ENCODE results near the gene AHNAK.
A peak's percentile ranks its signal among the peaks of the same experiment; 100 is the strongest.

AHNAK gene

DNA sequence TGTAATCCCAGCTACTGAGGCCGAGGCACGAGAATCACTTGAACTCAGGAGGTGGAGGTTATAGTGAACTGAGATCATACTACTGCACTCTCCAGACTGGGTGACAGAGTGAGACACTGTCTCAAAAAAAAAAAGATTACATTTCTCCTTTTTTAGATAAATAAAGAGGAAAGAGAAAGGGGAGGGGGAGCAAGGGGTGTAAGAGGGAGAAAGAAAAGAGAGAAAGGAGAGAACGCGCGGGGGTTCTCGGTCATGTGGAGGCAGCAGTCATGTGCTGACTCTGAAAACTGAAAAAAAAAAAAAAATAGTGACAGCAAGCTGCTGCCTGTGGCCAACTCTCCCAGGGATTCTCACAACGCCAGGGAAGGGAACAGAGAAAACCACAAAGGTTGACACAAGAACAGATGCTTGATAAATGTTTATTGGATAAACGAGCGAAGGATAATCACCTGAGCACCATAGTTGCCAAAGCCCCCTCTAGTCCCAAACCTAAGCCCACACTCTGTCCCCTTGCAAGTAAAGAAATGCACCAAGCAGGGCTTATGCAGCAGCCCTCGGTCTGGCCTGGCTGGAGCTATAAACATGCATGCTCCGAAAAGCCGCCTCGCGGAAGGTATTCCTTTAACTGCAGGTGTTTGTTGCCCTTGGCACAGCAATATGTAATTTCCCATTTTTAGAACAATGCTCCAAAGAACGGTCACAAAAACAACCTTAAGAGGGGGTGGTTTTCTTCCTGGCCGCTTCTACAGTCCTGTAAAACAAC lies 113.3 kb downstream of the AHNAK start:
- in situ Hi-C loops (cut with MboI; ENCODE audit: low sequenced_read_pairs, unreplicated experiment): no loop called here
- no peak for DNase-seq (ENCODE audit: low spot score)
- TF ChIP-seq, protein P1, sequence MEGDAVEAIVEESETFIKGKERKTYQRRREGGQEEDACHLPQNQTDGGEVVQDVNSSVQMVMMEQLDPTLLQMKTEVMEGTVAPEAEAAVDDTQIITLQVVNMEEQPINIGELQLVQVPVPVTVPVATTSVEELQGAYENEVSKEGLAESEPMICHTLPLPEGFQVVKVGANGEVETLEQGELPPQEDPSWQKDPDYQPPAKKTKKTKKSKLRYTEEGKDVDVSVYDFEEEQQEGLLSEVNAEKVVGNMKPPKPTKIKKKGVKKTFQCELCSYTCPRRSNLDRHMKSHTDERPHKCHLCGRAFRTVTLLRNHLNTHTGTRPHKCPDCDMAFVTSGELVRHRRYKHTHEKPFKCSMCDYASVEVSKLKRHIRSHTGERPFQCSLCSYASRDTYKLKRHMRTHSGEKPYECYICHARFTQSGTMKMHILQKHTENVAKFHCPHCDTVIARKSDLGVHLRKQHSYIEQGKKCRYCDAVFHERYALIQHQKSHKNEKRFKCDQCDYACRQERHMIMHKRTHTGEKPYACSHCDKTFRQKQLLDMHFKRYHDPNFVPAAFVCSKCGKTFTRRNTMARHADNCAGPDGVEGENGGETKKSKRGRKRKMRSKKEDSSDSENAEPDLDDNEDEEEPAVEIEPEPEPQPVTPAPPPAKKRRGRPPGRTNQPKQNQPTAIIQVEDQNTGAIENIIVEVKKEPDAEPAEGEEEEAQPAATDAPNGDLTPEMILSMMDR (IDR thresholded peaks at IDR 0.05; ENCODE audit: borderline replicate concordance, control extremely low read depth, extremely low read depth, insufficient read depth, missing control alignments): no peak

DNA sequence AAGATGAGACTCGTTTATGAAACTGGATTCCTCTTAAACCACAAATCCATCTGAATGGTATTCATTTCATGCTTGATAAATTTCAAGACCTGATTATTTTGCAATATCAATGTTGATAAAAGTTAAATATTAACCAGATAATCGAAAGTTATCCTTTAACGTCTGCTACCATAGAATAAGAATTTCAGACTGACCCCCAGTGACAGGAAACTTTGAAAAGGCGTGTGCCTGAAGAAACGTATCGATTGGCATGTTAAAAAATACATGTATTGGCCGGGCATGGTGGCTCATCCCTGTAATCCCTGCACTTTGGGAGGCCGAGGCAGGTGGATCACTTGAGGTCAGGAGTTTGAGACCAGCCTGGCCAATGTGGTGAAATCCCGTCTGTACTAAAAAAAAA lies 113.9 kb downstream of the AHNAK start:
- TF ChIP-seq, protein P1 (IDR thresholded peaks at IDR 0.05; ENCODE audit: borderline replicate concordance, control extremely low read depth, extremely low read depth, insufficient read depth, missing control alignments): no peak
- no peak for DNase-seq (ENCODE audit: low spot score)
- in situ Hi-C loops (cut with MboI; ENCODE audit: low sequenced_read_pairs, unreplicated experiment): no loop called here

DNA sequence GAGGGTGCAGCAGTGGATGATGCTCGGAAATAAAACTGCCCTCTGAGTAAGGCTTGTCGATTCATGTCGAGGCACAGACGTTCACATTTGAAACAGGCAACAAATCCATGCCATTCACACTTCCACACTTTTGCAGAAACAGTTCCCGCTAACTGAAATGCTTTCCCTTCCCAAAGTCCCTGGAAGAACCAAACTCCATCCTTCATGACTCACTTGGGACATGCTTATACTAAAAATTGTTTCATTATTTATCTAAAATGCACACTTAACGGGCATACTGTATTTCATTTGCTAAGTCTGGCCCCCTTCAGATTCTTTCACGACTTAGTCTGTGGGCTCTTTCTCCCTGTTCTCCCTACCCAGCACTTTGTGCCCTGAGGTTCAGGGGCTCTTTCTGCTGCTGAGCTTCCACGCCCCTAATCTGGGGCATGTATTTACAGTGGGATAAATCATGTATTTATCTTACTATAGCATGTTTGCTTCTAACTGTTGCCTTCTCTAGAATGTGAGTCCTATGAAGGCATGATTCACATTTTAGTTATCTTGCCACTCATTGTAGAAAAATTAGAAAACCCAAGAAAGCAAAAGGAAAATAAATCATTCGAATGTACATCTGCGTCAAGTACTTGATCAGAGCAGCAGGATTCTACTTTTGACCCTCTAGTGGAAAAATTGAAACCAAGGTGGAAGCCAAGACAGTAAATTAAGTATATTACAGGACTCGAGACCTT lies 115.3 kb downstream of the AHNAK start:
- in situ Hi-C loops (cut with MboI; ENCODE audit: low sequenced_read_pairs, unreplicated experiment): no loop called here
- TF ChIP-seq, protein P1 (IDR thresholded peaks at IDR 0.05; ENCODE audit: borderline replicate concordance, control extremely low read depth, extremely low read depth, insufficient read depth, missing control alignments): no peak
- DNase-seq (ENCODE audit: low spot score): no peak

DNA sequence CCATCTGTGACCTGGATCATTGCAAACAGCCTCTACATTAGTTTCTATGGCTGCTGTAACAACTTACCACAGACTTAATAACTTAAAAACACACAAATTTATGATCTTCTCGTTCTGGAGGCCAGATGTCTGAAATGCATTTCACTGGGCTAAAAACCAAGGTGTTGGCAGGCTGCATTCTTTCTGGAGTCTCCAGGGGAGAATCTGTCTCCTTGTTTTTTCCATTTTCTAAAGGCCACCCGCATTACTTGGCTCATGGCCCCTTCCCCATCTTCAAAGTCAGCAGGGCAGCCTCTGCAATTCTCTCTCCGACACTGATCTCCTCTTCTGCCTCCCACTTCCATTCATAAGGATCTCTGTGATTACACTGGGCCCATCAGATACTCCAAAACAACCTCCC lies 116.2 kb downstream of the AHNAK start:
- DNase-seq (ENCODE audit: low spot score): no peak
- in situ Hi-C loops (cut with MboI; ENCODE audit: low sequenced_read_pairs, unreplicated experiment): no loop called here
- TF ChIP-seq, protein P1 (IDR thresholded peaks at IDR 0.05; ENCODE audit: borderline replicate concordance, control extremely low read depth, extremely low read depth, insufficient read depth, missing control alignments): no peak

- TF ChIP-seq, protein P1 (IDR thresholded peaks at IDR 0.05; ENCODE audit: borderline replicate concordance, control extremely low read depth, extremely low read depth, insufficient read depth, missing control alignments): no peak
- in situ Hi-C loops (cut with MboI; ENCODE audit: low sequenced_read_pairs, unreplicated experiment): no loop called here
- no peak for DNase-seq (ENCODE audit: low spot score)
Observed at GRCh38 chr11:62428871-62429560, 117.6 kb downstream of the AHNAK start.

DNA sequence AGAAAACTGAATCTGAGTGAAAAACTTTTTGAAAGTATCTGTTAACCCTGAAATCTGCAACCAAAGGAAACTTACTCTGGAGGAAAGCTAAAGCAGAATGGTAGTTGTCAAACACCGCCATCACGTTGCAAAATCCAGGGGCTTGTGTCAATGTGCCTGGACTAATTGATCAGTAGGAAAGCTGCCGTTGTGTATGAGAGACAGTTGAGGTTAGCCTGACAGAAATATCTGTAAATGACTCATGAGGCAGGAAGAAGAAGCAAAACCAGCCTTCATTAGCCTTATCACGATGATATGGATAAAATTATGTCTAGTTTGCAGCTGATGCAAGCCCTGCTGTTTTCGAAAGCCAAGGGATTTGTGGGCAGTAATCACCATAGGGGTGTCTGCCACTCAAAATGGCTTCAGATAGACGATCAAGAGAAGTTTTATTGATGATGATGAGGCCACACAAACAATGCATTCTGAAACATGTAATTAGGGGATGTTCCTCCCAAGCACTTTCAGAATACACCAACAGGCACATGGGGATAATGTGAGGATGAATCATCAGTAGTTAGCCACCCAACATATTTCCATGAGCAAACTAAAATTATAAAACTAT lies 118.9 kb downstream of the AHNAK start:
- DNase-seq (ENCODE audit: low spot score): peak; percentile 49
- in situ Hi-C loops (cut with MboI; ENCODE audit: low sequenced_read_pairs, unreplicated experiment): no loop called here
- TF ChIP-seq, protein P1 (IDR thresholded peaks at IDR 0.05; ENCODE audit: borderline replicate concordance, control extremely low read depth, extremely low read depth, insufficient read depth, missing control alignments): no peak
